GM12875 (cell line): ENCODE data around the gene KLHDC7B.

Source experiments
- H3K4me3 ChIP-seq: one replicate; pipeline ENCODE4 v1.5.1; 2011; ENCODE audit warnings: low read depth, low read length, control low read depth
- CTCF ChIP-seq: IDR thresholded peaks from 2 replicates; pipeline ENCODE4 v1.5.1; 2011; ENCODE audit warnings: low read depth, mild to moderate bottlenecking, control low read depth, inconsistent platforms, low read length, moderate library complexity, borderline replicate concordance; ENCODE audit not compliant: insufficient read depth

The KLHDC7B gene

GRCh38 chr22:50526834-50527801 lies 18.6 kb upstream of the KLHDC7B start:
- peak overlapping the region; percentile 89 for H3K4me3 ChIP-seq
- TF ChIP-seq CTCF = no peak

- no peak for TF ChIP-seq CTCF
- H3K4me3 ChIP-seq = no peak overlapping the region
Observed at GRCh38 chr22:50527921-50528681, 17.6 kb upstream of the KLHDC7B start.

- H3K4me3 ChIP-seq = peak overlapping the region; percentile 82
- TF ChIP-seq CTCF = no peak
Observed at GRCh38 chr22:50528682-50529415, 16.9 kb upstream of the KLHDC7B start.

GRCh38 chr22:50529416-50529896 lies 16.2 kb upstream of the KLHDC7B start:
- H3K4me3 ChIP-seq = peak overlapping the region; percentile 82
- TF ChIP-seq CTCF = no peak

GRCh38 chr22:50529897-50530579 lies 15.7 kb upstream of the KLHDC7B start, which contains the start of gene TYMP:
TSS of gene TYMP (minus strand) at chr22:50530012. CDS start at chr22:50529709, 303 bp downstream.
- H3K4me3 ChIP-seq = peak within 1 kb of the TSS; percentile 82
- no peak for TF ChIP-seq CTCF

- H3K4me3 ChIP-seq = peak overlapping the region; percentile 82
- no peak for TF ChIP-seq CTCF
Observed at GRCh38 chr22:50530580-50530876, 15.2 kb upstream of the KLHDC7B start.
